NCI-H2081 (cell line): ENCODE data around the gene NF1.
"Not testable (repeated sequence)": the region's sequence is repeated elsewhere in the genome, so short reads cannot be mapped to it uniquely, and the experiment has no call there.

ENCODE experiments used
- DNase-seq, 2 experiments: peaks; one replicate each; lab custom pipeline; 2025; lab: John Stamatoyannopoulos, UW

NF1 gene, protein sequence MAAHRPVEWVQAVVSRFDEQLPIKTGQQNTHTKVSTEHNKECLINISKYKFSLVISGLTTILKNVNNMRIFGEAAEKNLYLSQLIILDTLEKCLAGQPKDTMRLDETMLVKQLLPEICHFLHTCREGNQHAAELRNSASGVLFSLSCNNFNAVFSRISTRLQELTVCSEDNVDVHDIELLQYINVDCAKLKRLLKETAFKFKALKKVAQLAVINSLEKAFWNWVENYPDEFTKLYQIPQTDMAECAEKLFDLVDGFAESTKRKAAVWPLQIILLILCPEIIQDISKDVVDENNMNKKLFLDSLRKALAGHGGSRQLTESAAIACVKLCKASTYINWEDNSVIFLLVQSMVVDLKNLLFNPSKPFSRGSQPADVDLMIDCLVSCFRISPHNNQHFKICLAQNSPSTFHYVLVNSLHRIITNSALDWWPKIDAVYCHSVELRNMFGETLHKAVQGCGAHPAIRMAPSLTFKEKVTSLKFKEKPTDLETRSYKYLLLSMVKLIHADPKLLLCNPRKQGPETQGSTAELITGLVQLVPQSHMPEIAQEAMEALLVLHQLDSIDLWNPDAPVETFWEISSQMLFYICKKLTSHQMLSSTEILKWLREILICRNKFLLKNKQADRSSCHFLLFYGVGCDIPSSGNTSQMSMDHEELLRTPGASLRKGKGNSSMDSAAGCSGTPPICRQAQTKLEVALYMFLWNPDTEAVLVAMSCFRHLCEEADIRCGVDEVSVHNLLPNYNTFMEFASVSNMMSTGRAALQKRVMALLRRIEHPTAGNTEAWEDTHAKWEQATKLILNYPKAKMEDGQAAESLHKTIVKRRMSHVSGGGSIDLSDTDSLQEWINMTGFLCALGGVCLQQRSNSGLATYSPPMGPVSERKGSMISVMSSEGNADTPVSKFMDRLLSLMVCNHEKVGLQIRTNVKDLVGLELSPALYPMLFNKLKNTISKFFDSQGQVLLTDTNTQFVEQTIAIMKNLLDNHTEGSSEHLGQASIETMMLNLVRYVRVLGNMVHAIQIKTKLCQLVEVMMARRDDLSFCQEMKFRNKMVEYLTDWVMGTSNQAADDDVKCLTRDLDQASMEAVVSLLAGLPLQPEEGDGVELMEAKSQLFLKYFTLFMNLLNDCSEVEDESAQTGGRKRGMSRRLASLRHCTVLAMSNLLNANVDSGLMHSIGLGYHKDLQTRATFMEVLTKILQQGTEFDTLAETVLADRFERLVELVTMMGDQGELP (N-terminal part only)

GRCh38 chr17:31094600-31095235 lies at the start of gene NF1:
NF1 (plus strand) TSS chr17:31094977; CDS start chr17:31095310, 333 bp downstream.
- DNase-seq, result peak; percentile 89 to 92

GRCh38 chr17:31046856-31047425 lies 47.8 kb upstream of the NF1 start:
- not testable (repeated sequence) for DNase-seq

- no peak for DNase-seq
Measured at GRCh38 chr17:31048142-31048541, 46.6 kb upstream of the NF1 start.

GRCh38 chr17:31048780-31049179 lies 46.0 kb upstream of the NF1 start:
- no peak for DNase-seq

DNA sequence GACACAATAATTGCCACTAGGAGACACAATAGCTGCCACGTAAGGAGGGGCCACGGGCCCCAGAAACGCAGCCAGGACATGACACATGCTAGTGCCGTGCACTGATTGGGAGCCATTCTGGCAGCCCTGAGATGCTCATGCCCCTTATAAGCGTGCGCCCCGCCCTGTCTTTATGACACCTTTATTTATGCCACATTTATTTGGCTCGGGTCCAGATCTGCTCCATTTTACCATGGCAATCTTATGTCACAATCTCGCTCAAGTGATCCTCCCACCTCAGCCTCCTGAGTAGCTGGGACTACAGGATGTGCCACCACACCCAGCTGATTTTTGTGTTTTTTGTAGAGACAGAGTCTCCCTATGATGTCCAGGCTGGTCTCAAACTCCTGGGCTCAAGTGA lies 43.8 kb upstream of the NF1 start:
- no peak for DNase-seq

DNA sequence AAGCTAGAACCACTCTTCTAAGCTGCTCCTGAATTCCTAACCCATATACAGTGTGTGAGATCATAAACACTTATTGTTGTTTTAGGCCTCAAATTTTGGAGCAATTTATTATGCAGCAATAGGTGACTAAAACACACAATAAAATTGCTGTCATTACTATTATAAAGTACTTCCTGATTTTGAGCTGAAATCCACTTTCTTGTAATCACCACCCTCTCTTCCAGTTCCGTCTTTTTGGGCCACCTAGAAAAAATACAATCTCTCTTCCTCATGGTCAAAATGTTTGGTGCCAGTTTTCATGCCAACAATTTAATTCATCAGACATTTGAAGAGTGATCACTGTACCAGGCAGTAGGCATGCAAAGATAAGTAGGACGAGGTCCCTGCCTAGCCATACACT lies 43.3 kb upstream of the NF1 start:
- no peak for DNase-seq

- no peak for DNase-seq
Measured at GRCh38 chr17:31052187-31052889, 42.4 kb upstream of the NF1 start.

- DNase-seq, result no peak
Measured at GRCh38 chr17:31053071-31053470, 41.7 kb upstream of the NF1 start.

DNA sequence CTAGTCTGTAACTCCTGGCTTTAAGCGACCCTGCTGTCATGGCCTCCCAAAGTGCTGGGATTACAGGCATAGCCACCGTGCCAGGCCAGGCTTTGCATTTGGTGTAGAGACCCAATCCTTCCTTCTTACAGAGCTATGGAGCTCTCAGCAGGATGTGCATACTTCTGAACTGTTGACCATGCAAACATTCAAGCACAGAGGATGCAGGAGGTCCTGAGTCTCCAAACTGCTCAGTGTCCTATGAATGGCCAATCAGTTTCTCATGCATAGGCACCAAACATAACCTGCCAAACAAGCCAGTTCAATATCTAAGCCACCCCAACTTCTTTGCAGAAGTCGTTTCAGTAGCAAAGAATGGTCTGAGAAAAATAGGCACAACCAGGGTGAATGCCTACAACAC lies 40.0 kb upstream of the NF1 start:
- no peak for DNase-seq

GRCh38 chr17:31058976-31059375 lies 35.8 kb upstream of the NF1 start:
- DNase-seq, result no peak

- DNase-seq, result no peak
Measured at GRCh38 chr17:31060791-31061550, 33.8 kb upstream of the NF1 start.

DNA sequence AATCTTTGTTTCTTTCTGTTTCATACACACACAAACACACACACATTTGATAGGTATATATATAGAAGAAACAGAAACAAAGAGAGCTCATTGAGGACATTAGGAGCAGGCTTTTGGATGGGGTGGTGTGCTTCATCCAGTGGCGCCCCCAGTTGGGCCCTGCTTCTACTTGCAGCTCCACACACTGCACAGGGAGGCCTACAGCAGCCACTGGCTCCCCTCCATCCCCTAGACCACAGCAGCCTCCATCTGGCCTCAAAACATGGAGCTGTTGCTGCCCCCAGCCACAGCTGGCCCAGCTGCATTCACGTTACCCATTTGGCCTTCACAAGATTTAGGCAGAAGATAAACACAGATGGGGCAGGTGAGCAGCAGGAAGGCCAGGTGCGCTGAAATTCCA lies 33.1 kb upstream of the NF1 start:
- no peak for DNase-seq

GRCh38 chr17:31062346-31062745 lies 32.4 kb upstream of the NF1 start:
- no peak for DNase-seq

DNA sequence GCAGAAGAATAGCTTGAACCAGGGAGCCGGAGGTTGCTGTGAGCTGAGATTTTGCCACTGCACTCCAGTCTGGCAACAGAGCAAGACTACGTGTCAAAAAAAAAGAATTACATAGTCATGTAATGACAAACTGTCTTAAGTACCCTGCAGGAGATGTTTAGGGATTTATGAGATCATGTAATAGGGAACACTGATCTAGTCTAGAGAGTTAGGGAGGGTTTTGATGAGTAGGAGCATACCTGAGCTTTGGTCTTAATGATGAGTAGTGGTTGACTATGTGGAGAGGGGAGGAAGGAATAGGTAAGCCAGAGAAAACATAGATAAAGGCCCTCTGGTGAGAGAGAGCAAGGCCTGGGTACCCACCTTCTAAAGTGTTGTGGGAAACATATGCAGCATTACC lies 30.1 kb upstream of the NF1 start:
- DNase-seq, result no peak

DNA sequence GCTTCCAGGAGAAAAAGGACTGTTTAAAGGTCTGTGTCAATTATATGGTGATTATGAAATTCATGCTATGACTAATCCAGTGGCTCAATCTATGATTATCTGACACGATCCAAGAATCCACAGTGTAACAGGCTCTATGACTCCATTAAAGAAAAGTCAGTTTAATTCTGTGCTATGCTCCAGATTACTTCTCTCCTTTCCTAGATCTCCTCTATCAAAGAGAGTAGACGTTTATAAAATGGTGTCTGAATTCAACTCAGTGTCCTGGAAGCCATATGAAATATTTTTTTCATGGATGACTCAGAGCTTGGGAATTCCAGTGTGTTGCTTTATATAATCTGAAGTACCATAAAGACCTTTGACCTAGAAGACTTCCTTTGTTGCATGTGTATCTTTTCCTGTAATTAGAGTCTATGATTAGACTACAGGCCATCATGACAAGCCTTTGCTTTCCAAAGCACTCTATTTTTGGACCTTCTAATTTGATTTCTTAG lies 27.0 kb upstream of the NF1 start:
- no peak for DNase-seq

DNA sequence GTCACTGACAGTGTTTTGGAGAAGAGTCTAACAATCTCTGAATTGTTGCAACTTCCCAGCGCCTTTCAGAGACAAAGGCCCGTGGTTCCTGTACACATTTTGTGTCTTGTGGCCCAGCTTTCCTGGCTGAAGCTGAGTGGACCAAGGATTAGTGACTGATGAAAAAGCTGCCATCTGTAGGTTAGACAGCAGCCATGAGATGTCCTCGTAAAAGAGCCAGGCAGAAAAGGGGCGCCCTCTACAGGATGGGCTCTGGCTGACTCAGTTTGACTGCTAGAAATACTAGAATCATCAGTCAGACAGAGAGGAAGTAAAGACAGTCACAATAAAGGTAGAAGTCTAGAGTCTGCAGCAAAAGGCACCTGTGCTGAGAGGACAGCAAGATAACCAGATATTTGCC lies 26.5 kb upstream of the NF1 start:
- DNase-seq, result peak in 1 of 2 experiments; percentile 13

GRCh38 chr17:31072186-31072585 lies 22.6 kb upstream of the NF1 start:
- DNase-seq, result no peak

GRCh38 chr17:31073411-31073810 lies 21.4 kb upstream of the NF1 start:
- no peak for DNase-seq

GRCh38 chr17:31074772-31075555 lies 19.8 kb upstream of the NF1 start:
- no peak for DNase-seq
